ENCODE results near the gene FGF6. TPM values are rescaled to one million over a fixed set of nuclear protein-coding genes. Genes with fewer than 3 reads are reported as not detected.

Gene FGF6
- total RNA-seq, 1 donor from 2014 or later: not detected

DNA sequence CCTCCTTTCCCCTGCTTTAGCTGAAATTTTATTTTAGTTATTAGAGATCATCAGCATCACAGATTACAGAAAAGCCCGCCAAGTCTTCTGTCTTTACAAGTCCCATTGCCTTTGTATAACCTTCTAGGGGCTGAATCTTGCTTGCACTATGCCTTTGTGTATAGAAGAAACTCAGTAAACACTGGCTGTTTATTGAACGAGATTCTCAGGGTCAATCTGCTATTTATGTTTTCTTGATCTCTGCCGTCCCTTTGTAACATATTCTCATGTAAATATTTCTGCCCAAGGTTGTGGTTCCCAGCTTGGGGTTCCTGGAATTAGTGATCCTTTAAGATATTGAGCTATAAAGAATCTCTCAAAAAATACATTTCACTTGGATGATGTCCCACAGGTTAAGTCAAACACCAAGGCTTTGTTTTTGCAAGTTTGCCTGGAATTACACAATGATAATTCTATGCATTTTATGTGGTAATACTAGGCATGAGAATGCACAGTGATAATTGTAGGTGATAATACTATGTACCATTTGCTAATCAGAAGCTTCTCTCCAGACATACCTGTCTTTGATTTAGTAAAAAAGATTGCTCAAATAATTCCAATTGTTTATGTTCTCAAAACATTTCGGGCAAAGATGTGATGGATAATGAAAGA, 40.6 kb upstream of the FGF6 start:
- peaks cover 12% of the 10 kb centered on the region for H3K4me1 Mint-ChIP-seq (ENCODE audit: low read depth, unreplicated experiment)
- H3K9me3 Mint-ChIP-seq (ENCODE audit: unreplicated experiment): peaks cover 3% of the 10 kb centered on the region
- H3K27ac Mint-ChIP-seq (ENCODE audit: unreplicated experiment): no peak overlapping the region
- H3K4me3 Mint-ChIP-seq (ENCODE audit: unreplicated experiment): no peak overlapping the region
- H3K27me3 Mint-ChIP-seq (ENCODE audit: unreplicated experiment): no peaks in the 10 kb centered on the region
- no peak for TF ChIP-seq CTCF (IDR thresholded peaks at IDR 0.05; ENCODE audit: partially characterized antibody, unreplicated experiment)
- no peak for DNase-seq
- H3K36me3 Mint-ChIP-seq (ENCODE audit: unreplicated experiment): no peaks in the 10 kb centered on the region

DNA sequence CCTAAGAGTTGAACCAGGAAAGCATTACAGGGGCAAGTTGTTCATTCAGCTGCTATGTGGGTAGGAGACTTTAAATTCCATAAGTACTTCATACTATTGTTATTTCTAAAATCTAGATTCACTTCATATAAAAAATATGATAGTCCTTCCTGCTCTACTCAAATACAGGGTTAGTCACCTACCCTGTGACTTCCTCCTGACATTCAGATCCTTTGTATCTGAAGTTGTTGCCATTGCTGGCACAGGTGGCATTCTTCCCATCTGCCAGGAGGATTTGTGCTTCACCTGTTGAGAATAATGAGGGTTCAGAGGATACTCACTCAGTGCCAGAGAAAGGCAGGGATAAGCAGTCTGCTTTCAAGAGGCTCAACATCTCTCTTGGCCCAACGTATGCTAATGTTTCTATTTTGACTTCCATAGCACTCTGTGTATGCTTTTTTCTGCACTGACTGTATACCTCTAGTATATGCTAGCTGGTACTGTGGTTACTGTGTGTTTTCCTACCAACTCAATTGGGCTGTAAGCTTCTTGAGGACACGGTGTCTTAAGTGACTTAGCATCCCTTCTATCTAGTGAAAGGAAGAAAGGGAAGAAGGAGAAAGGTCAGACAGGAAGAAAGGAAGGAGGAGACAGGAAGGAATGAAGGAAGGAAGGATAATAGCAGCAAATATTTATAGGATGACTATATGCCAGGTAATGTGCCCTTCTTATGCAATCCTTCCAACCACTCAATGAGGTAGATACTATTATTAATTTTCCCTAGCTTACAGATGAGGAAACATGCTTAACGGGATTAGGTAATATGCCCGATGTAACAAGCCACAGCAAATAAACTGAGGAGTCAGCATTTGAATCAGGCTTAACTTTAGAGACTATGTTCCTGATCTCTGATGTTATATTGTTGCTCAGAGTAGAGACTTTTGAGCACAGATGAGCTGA, 38.5 kb upstream of the FGF6 start:
- Mint-ChIP-seq H3K4me1 (ENCODE audit: low read depth, unreplicated experiment) (peaks cover 12% of the 10 kb centered on the region), H3K9me3 (ENCODE audit: unreplicated experiment) (peaks cover 3% of the 10 kb centered on the region), H3K36me3 (ENCODE audit: unreplicated experiment) (peaks cover 12% of the 10 kb centered on the region), H3K4me3 (ENCODE audit: unreplicated experiment) (no peak overlapping the region), H3K27me3 (ENCODE audit: unreplicated experiment) (no peaks in the 10 kb centered on the region), H3K27ac (ENCODE audit: unreplicated experiment) (no peak overlapping the region)
- TF ChIP-seq CTCF (IDR thresholded peaks at IDR 0.05; ENCODE audit: partially characterized antibody, unreplicated experiment): no peak
- no peak for DNase-seq

GRCh38 chr12:4482936-4483335, 37.3 kb upstream of the FGF6 start:
- peaks cover 5% of the 10 kb centered on the region for H3K9me3 Mint-ChIP-seq (ENCODE audit: unreplicated experiment)
- H3K4me3 Mint-ChIP-seq (ENCODE audit: unreplicated experiment): no peak overlapping the region
- H3K27ac Mint-ChIP-seq (ENCODE audit: unreplicated experiment): no peak overlapping the region
- no peak for TF ChIP-seq CTCF (IDR thresholded peaks at IDR 0.05; ENCODE audit: partially characterized antibody, unreplicated experiment)
- H3K4me1 Mint-ChIP-seq (ENCODE audit: low read depth, unreplicated experiment): peaks cover 12% of the 10 kb centered on the region
- H3K36me3 Mint-ChIP-seq (ENCODE audit: unreplicated experiment): peaks cover 18% of the 10 kb centered on the region
- no peaks in the 10 kb centered on the region for H3K27me3 Mint-ChIP-seq (ENCODE audit: unreplicated experiment)
- DNase-seq: no peak

DNA sequence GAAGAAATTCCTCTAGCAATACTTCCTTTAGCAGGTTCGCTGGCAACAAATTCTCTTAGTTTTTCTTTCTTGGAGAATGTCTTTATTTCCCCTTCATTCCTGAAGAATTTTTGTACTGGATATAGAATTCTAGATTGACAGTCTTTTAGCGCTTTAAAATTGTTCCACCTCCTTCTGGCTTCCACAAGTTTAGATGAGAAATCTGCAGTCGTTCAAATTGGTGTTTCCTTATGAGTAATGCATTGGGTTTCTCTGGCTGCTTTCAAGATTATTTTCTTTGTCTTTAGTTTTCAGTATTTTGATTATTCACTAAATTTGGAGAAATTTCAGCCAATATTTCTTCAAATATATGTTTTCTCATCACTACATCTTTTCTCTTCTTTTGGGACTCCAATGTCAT, 33.3 kb upstream of the FGF6 start:
- Mint-ChIP-seq H3K4me3 (ENCODE audit: unreplicated experiment) (no peak overlapping the region), H3K36me3 (ENCODE audit: unreplicated experiment) (peaks cover 20% of the 10 kb centered on the region), H3K27me3 (ENCODE audit: unreplicated experiment) (peaks cover 2% of the 10 kb centered on the region), H3K4me1 (ENCODE audit: low read depth, unreplicated experiment) (no peaks in the 10 kb centered on the region), H3K9me3 (ENCODE audit: unreplicated experiment) (peaks cover 2% of the 10 kb centered on the region), H3K27ac (ENCODE audit: unreplicated experiment) (no peak overlapping the region)
- no peak for TF ChIP-seq CTCF (IDR thresholded peaks at IDR 0.05; ENCODE audit: partially characterized antibody, unreplicated experiment)
- no peak for DNase-seq

DNA sequence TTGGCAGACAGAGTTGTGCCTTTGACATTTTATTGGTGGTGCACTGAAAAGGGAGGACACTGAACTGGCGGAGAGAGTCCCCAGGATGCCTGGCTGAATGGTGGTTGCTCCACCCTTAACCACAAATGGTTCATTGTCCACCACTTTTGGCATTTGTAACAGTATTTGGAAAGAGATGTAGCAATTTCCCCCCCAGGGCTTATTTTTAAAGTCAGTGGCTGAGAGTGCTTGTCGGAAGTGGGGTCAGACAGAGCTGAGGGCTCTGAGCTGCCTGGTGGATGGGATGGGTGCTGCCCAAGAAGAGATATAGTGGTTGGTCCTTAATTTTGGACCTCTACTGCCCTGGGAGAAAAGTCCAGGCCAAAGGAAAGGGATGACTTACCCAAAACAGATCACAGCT, 31.5 kb upstream of the FGF6 start:
- no peak for DNase-seq

More for the DNA sequence above, 31.5 kb upstream of the FGF6 start:
- no peak for TF ChIP-seq CTCF (IDR thresholded peaks at IDR 0.05; ENCODE audit: partially characterized antibody, unreplicated experiment)
- Mint-ChIP-seq H3K4me3 (ENCODE audit: unreplicated experiment) (no peak overlapping the region), H3K27ac (ENCODE audit: unreplicated experiment) (no peak overlapping the region), H3K36me3 (ENCODE audit: unreplicated experiment) (peaks cover 20% of the 10 kb centered on the region), H3K4me1 (ENCODE audit: low read depth, unreplicated experiment) (no peaks in the 10 kb centered on the region), H3K9me3 (ENCODE audit: unreplicated experiment) (peaks cover 2% of the 10 kb centered on the region), H3K27me3 (ENCODE audit: unreplicated experiment) (peaks cover 2% of the 10 kb centered on the region)

All from glutamatergic neuron (in vitro differentiated cells).